GM19240 (cell line): ENCODE measurements around the gene HLF.

Source experiments
- DNase-seq: peaks from one replicate; pipeline ENCODE4 v3.0.0; 2011; ENCODE audit warnings: low spot score; ENCODE audit not compliant: insufficient read length

Gene HLF

GRCh38 chr17:55254375-55254774 is 10.4 kb upstream of the HLF start:
- DNase-seq, result no peak

- no peak for DNase-seq
These were observed 6.1 kb upstream of the HLF start for GRCh38 chr17:55258578-55259135.

- DNase-seq, result no peak
These were observed 5.1 kb upstream of the HLF start for GRCh38 chr17:55259684-55260111.

- no peak for DNase-seq
These were observed 3.4 kb upstream of the HLF start for GRCh38 chr17:55261311-55261710.

- no peak for DNase-seq
These were observed 1.0 kb upstream of the HLF start for GRCh38 chr17:55263569-55264277.

GRCh38 chr17:55264278-55264644 is 499 bp upstream of the HLF start:
- DNase-seq, result no peak

- DNase-seq, result no peak
These were observed 706 bp downstream of the HLF start for GRCh38 chr17:55265311-55266021.

GRCh38 chr17:55266051-55266957 is 1.5 kb downstream of the HLF start:
- no peak for DNase-seq

GRCh38 chr17:55266958-55267688 is 2.4 kb downstream of the HLF start:
- no peak for DNase-seq

GRCh38 chr17:55267777-55268648 is 3.3 kb downstream of the HLF start:
- no peak for DNase-seq

GRCh38 chr17:55268649-55269480 is 4.1 kb downstream of the HLF start:
- DNase-seq, result no peak

- no peak for DNase-seq
These were observed 5.1 kb downstream of the HLF start for GRCh38 chr17:55269894-55270293.

GRCh38 chr17:55271223-55271571 is 6.4 kb downstream of the HLF start:
- no peak for DNase-seq

- no peak for DNase-seq
These were observed 7.4 kb downstream of the HLF start for GRCh38 chr17:55271958-55272710.

GRCh38 chr17:55272711-55273578 is 8.2 kb downstream of the HLF start:
- no peak for DNase-seq

GRCh38 chr17:55273579-55274354 is 9.0 kb downstream of the HLF start:
- DNase-seq, result no peak
